GM06990 (cell line): ENCODE results near the gene KRTAP13-3.

Source experiments
- DNase-seq: peaks from one replicate; pipeline ENCODE4 v3.0.0-alpha.2; 2011; ENCODE audit not compliant: insufficient read length; ENCODE audit errors: extremely low read depth
- H3K27me3 ChIP-seq: replicated peaks from 2 replicates; pipeline ENCODE4 v1.6.0; 2011; ENCODE audit warnings: low read length; ENCODE audit not compliant: control insufficient read depth, insufficient read depth
- H3K36me3 ChIP-seq: 2 replicates; pipeline ENCODE4 v1.5.1; 2011; ENCODE audit warnings: low read length; ENCODE audit not compliant: control insufficient read depth, insufficient read depth
- H3K4me3 ChIP-seq: replicated peaks from 2 replicates; pipeline ENCODE4 v1.5.1; 2011; ENCODE audit warnings: low read depth, mild to moderate bottlenecking, control low read depth, low read length
- TF ChIP-seq, protein P1 (sequence below): IDR thresholded peaks from 2 replicates; pipeline ENCODE4 v1.5.1; 2011; ENCODE audit warnings: low read length, control low read depth, mild to moderate bottlenecking, inconsistent platforms; ENCODE audit not compliant: insufficient read depth, poor library complexity, severe bottlenecking

Gene KRTAP13-3

DNA sequence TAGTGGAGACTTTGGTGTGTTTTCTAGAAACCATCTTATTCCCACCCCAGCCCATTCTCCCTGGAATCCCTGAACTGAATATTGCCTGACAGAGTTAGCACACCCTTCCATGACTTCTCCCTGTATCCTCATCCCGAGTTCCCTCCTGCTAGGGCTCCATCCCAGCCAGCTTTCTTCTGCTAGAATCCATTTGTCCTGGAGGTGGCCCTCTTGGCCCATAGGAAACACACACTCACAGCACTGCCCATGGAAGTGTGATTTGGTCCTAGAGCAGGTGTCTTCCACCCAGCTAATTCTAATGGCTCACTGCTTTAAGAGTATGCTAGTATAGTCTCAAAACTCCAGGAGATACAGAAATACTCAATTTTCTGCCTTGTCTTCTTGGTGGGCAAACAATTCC, 18.5 kb upstream of the KRTAP13-3 start:
- no peaks in the 10 kb centered on the region for H3K27me3 ChIP-seq
- H3K36me3 ChIP-seq = no peaks in the 10 kb centered on the region
- TF ChIP-seq, protein P1, sequence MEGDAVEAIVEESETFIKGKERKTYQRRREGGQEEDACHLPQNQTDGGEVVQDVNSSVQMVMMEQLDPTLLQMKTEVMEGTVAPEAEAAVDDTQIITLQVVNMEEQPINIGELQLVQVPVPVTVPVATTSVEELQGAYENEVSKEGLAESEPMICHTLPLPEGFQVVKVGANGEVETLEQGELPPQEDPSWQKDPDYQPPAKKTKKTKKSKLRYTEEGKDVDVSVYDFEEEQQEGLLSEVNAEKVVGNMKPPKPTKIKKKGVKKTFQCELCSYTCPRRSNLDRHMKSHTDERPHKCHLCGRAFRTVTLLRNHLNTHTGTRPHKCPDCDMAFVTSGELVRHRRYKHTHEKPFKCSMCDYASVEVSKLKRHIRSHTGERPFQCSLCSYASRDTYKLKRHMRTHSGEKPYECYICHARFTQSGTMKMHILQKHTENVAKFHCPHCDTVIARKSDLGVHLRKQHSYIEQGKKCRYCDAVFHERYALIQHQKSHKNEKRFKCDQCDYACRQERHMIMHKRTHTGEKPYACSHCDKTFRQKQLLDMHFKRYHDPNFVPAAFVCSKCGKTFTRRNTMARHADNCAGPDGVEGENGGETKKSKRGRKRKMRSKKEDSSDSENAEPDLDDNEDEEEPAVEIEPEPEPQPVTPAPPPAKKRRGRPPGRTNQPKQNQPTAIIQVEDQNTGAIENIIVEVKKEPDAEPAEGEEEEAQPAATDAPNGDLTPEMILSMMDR = no peak
- no peak for DNase-seq
- no peak overlapping the region for H3K4me3 ChIP-seq

GRCh38 chr21:30443226-30443625, 17.5 kb upstream of the KRTAP13-3 start:
- TF ChIP-seq, protein P1 = no peak
- H3K4me3 ChIP-seq = no peak overlapping the region
- no peak for DNase-seq
- no peaks in the 10 kb centered on the region for H3K36me3 ChIP-seq
- H3K27me3 ChIP-seq = no peaks in the 10 kb centered on the region

DNA sequence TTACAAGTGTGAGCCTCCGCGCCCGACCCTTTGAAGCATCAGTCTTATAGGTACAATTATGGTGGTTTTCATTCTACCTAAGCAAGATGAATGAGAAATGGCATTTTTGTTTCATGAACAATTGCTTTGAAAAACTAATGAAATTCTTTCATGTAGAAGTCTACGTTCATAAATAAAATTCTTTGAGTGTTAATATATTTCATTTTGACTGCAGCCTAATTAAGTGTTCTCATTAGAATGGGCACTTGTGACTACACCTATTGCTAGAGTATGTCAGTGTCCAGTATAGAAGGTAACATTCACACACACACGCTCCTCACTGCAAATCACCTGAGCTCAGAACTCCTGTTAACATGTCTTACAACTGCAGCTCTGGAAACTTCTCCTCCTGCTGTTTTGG, 14.2 kb upstream of the KRTAP13-3 start, which contains the start of gene KRTAP15-1:
Gene KRTAP15-1 (plus strand): TSS at position 301 of the 400 bp plus-strand sequence. CDS start 53 bp downstream, at position 354.
- no peak within 1 kb of the TSS for H3K4me3 ChIP-seq

DNA sequence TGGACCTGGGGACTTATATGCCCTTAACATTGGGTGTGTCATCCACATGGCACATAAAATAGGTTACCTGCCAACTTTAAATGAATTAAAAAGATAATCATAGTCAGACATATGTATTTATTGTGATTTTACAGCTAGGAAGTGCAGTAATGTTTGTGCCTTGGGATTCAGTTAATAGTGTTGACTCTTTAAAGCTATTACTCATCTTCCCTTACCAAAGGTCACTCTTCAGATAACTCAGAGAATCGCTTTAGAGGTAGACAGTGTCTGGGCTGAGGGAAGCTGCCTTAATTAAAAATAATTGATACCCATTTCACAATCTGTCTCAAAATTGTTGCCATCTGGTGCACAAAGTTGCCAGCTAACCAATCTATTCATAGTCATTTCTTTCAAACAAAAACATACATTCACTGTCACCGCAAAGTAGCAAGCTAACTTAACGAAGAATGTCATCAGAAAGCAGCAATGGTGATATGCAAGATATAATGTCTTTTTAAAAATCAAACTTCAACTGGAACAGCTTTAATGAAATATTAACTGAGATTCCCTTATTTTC, 11.4 kb upstream of the KRTAP13-3 start:
- TF ChIP-seq, protein P1 = no peak
- Histone ChIP-seq H3K36me3 (no peaks in the 10 kb centered on the region), H3K4me3 (no peak overlapping the region), H3K27me3 (no peaks in the 10 kb centered on the region)
- no peak for DNase-seq

More for the DNA sequence above, 14.2 kb upstream of the KRTAP13-3 start, which contains the start of gene KRTAP15-1:
- Histone ChIP-seq H3K27me3 (no peaks in the 10 kb centered on the region), H3K36me3 (no peaks in the 10 kb centered on the region)
- TF ChIP-seq, protein P1 = no peak
- DNase-seq = no peak

DNA sequence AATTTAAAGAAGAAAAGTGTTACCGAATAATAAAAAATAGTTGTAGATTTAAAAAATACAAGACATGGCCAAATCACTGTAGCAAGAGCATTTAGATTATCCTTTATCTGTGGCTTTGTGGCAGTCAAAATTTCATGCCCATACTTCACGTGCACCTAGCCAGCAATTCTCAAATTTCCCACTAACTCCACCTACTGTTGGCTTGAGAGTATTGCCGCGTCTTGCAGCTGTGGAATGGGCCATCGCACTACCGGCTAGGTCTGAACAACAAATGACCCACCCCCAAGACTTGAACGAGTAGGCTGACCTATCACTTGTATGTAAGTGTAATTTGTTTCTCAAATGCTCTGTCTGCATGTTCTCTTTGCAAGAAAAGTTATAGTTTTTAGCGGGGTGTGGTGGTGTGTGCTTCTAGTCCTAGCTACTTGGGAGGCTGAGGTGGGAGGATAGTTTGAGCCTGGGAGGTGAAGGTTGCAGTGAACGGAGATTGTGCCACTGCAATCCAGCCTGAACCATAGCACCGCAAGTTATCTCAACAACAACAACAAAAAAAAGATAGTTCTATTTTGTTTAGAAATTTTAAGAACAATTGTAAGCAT, 8.4 kb upstream of the KRTAP13-3 start:
- no peak for DNase-seq
- H3K27me3 ChIP-seq = no peaks in the 10 kb centered on the region
- H3K4me3 ChIP-seq = no peak overlapping the region
- TF ChIP-seq, protein P1 = peak; percentile 39
- no peaks in the 10 kb centered on the region for H3K36me3 ChIP-seq
